GM12878 (cell line): ENCODE results near the gene C11orf97. TPM values are rescaled to one million over a fixed set of nuclear protein-coding genes. Genes with fewer than 3 reads are reported as not detected.
"Not testable (repeated sequence)": the region's sequence is repeated elsewhere in the genome, so short reads cannot be mapped to it uniquely, and the experiment has no call there.

Source experiments
- ATAC-seq: fragments of 200-7000 bp; cut with Tn5 transposase; 3 replicates; pipeline ENCODE4 v1.9.1; 2020; ENCODE audit warnings: mild to moderate bottlenecking, moderate library complexity
- BruUV-seq: library from RNA; stranded (reverse); fragments of 400-500 nt; replicated peaks from 2 replicates; lab custom pipeline; 2021; lab: Mats Ljungman, UMichigan
- CTCF ChIA-PET: fragments of 300-600 bp; sonication (Branson Sonifier 250); formaldehyde crosslinking; extraction: SDS; loops from one replicate; lab custom pipeline; 2021; ENCODE audit warnings: inconsistent platforms; lab: Yijun Ruan, JAX
- POLR2A ChIA-PET: fragments of 350-600 bp; formaldehyde crosslinking; extraction: SDS; loops from one replicate; lab custom pipeline; 2021; ENCODE audit warnings: inconsistent platforms; lab: Charles Lee
- RAD21 ChIA-PET: fragments of 300-600 bp; sonication (Branson Sonifier 250); formaldehyde crosslinking; loops from one replicate; lab custom pipeline; 2023; ENCODE audit warnings: antibody characterized with exemption; ENCODE audit not compliant: unreplicated experiment; lab: Charles Lee
- SMC1A ChIA-PET: fragments of 300-600 bp; sonication (Branson Sonifier 250); formaldehyde crosslinking; loops from one replicate; lab custom pipeline; 2023; ENCODE audit not compliant: unreplicated experiment, uncharacterized antibody; lab: Charles Lee
- DNase-seq: peaks from one replicate; pipeline ENCODE4 v3.0.0-alpha.2; 2011; ENCODE audit warnings: low read depth, low spot score
- FAIRE-seq: peaks from 3 replicates; lab custom pipeline; 2011; peaks lifted over from hg19 to GRCh38; lab: Jason Lieb, UNC
- H2AFZ ChIP-seq: 2 replicates; pipeline ENCODE4 v1.6.0; 2011; ENCODE audit warnings: low read depth, low read length, control low read depth; ENCODE audit not compliant: control insufficient read depth
- H3K27ac ChIP-seq: 2 replicates; pipeline ENCODE4 v1.5.1; 2011; ENCODE audit warnings: control low read depth; ENCODE audit not compliant: control insufficient read depth, insufficient read depth
- H3K27me3 ChIP-seq, 2 experiments: replicated peaks in 1 of 2; 2 replicates each; pipeline versions ENCODE4 v1.6.0 to v1.6.1; 2011; ENCODE audit warnings: low read length in 1 of 2; ENCODE audit not compliant: control insufficient read depth in 2 of 2, insufficient read depth in 2 of 2
- H3K36me3 ChIP-seq, 2 experiments: 2 replicates each; pipeline ENCODE4 v1.5.1; 2011; ENCODE audit warnings: low read length in 1 of 2; ENCODE audit not compliant: control insufficient read depth in 2 of 2, insufficient read depth in 2 of 2
- H3K4me1 ChIP-seq: 2 replicates; pipeline ENCODE4 v1.6.1; 2011; ENCODE audit warnings: mild to moderate bottlenecking, low read length, moderate library complexity, mixed read lengths; ENCODE audit not compliant: control insufficient read depth, insufficient read depth
- H3K4me2 ChIP-seq: 2 replicates; pipeline ENCODE4 v1.6.0; 2011; ENCODE audit warnings: control low read depth; ENCODE audit not compliant: control insufficient read depth, insufficient read depth
- H3K4me3 ChIP-seq: fragments of 200-600 bp; sonication (generic); 2 replicates; pipeline ENCODE4 v1.5.1; 2016
- H3K79me2 ChIP-seq: 2 replicates; pipeline ENCODE4 v1.6.0; 2011; ENCODE audit warnings: low read length; ENCODE audit not compliant: control insufficient read depth, insufficient read depth
- H3K9ac ChIP-seq: 2 replicates; pipeline ENCODE4 v1.8.0; 2011; ENCODE audit warnings: low read length, control low read depth, mixed read lengths; ENCODE audit not compliant: control insufficient read depth, insufficient read depth
- H3K9me3 ChIP-seq: replicated peaks from 3 replicates; pipeline ENCODE4 v1.5.1; 2011; ENCODE audit warnings: mild to moderate bottlenecking, low read length; ENCODE audit not compliant: control insufficient read depth, insufficient read depth
- H4K20me1 ChIP-seq: 2 replicates; pipeline ENCODE4 v1.6.0; 2011; ENCODE audit not compliant: control insufficient read depth, insufficient read depth
- CREB1 ChIP-seq: IDR thresholded peaks from 2 replicates; pipeline ENCODE4 v1.6.1; 2012; ENCODE audit warnings: low read depth, mild to moderate bottlenecking, inconsistent platforms
- HDGF ChIP-seq: fragments of 450-650 bp; IDR thresholded peaks from 2 replicates; pipeline ENCODE4 v1.6.1; 2016; ENCODE audit warnings: antibody characterized with exemption
- RAD21 ChIP-seq: IDR thresholded peaks from 2 replicates; pipeline ENCODE4 v1.6.1; 2011; ENCODE audit warnings: mild to moderate bottlenecking, low read depth, low read length, moderate library complexity; ENCODE audit not compliant: insufficient read depth
- SMC3 ChIP-seq: IDR thresholded peaks from 2 replicates; pipeline ENCODE4 v1.6.1; 2011; ENCODE audit warnings: low read length, improper control_type of control experiment, borderline replicate concordance
- WGBS: methylation state at CpG from one replicate; pipeline ENCODE4 v1.1.6; 2016; ENCODE audit warnings: low lambda C conversion rate; ENCODE audit not compliant: insufficient replicate concordance, insufficient coverage; ENCODE audit errors: missing lambda C conversion rate; 5-methylcytosine and 5-hydroxymethylcytosine counted together
- in situ Hi-C: fragments of 300-500 bp; cut with MboI; formaldehyde crosslinking; loops from 9 replicates; pipeline ENCODE4 v1.14.3; 2018; ENCODE audit warnings: mixed read lengths
- intact Hi-C: fragments of 100-400 bp; cut with micrococcal nuclease; formaldehyde crosslinking; loops from one replicate; pipeline ENCODE4 v1.14.2; 2022; ENCODE audit not compliant: unreplicated experiment
- polyA plus RNA-seq, 11 experiments: library from polyadenylated mRNA; depleted of rRNA in 4 of 11; unstranded in 6 of 11; stranded (reverse) in 5 of 11; fragments of >200 nt; fragmentation: Nextera tagmentation in 4 of 11; fragmentation: Illumina TruSeq in 1 of 11; extraction: Ambion mirVana in 4 of 11; extraction: Trizol in 1 of 11; gene quantifications; 1 replicate in 1 of 11; 2 replicates in 10 of 11; pipeline versions ENCODE4 v1.2.1 to v1.2.3, GENCODE V29; 2011 to 2016; ENCODE audit warnings: inconsistent platforms in 2 of 11, missing spikeins in 2 of 11, low read depth in 1 of 11
- total RNA-seq, 4 experiments: library from RNA; depleted of rRNA in 3 of 4; stranded (reverse); fragments of >200 nt in 3 of 4; fragmentation: Illumina TruSeq in 1 of 4; extraction: Trizol in 1 of 4; gene quantifications; 2 replicates each; pipeline versions ENCODE4 v1.2.1 to v1.2.3, GENCODE V29; 2013 to 2021
- TF ChIP-seq, protein P1 (sequence below), 3 experiments: IDR thresholded peaks in 2 of 3; conservative IDR thresholded peaks in 1 of 3; 2 replicates each; pipeline ENCODE4 v1.5.1; 2011; ENCODE audit warnings: low read depth in 3 of 3, low read length in 3 of 3, mild to moderate bottlenecking in 3 of 3, control low read depth in 2 of 3, moderate library complexity in 2 of 3, inconsistent platforms in 1 of 3, mixed read lengths in 1 of 3; ENCODE audit not compliant: control insufficient read depth in 2 of 3, insufficient read depth in 1 of 3; ENCODE audit errors: extremely low read depth in 1 of 3
- TF ChIP-seq, protein P2 (sequence below): IDR thresholded peaks from 2 replicates; pipeline ENCODE4 v1.6.1; 2012; ENCODE audit warnings: low read depth, low read length, improper control_type of control experiment

Gene C11orf97
- total and polyA plus RNA-seq, 10 of the 15 experiments (the other 5 are each of a cell fraction or from before 2014, with no cell fraction given): not detected

DNA sequence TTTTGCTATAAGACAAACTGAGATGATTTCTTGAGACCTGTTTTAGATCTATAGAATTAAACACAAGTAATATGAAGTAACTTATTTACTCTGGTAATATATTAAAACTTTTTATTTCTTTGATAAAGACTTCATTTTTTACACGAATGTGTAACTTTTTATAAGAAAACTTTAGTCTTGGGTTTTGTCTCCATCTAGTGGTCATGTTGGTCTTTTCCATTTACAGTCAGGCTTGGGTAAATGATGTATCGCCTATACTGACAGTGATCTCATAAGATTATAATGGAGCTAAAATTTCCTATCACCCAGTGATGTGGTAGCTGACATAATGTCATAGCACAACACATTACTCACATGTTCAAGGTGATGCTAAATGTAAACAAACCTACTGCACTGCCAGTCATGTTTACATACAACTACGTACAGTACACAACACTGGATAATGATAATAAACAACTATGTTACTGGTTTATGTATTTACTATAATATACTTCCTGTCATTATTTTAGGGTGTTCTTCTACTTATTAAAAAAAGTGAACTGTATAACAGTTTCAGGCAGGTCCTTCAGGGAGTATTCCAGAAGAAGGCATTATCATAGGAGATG, 7.5 kb upstream of the C11orf97 start:
- CTCF ChIA-PET: interaction anchor here (0.6 to 5.0 kb wide), 48 partner anchors 9 to 609 kb away, joined by 3 to 88 read pairs (median 4); partner anchors contain the start of genes ANKRD49 and MRE11
- RAD21 ChIA-PET: interaction anchor here (0.5 to 1.6 kb wide), 26 partner anchors 10 to 841 kb away, joined by 3 to 20 read pairs (median 4); partner anchors contain the start of genes CWC15, KDM4D and PANX1
- Histone ChIP-seq H3K27ac (no peak overlapping the region), H3K36me3 (no peaks in the 10 kb centered on the region; a peak in 1 of 4 replicates), H2AFZ (no peak overlapping the region), H3K27me3 (no peaks in the 10 kb centered on the region), H3K4me2 (no peak overlapping the region), H4K20me1 (no peaks in the 10 kb centered on the region), H3K9ac (no peak overlapping the region), H3K4me3 (no peak overlapping the region), H3K9me3 (no peaks in the 10 kb centered on the region)
- peak; percentile 84 for ATAC-seq
- in situ Hi-C loops (loop anchor here (5.0 to 10.0 kb wide), 3 partner anchors 177 to 610 kb away; no protein-coding TSS in a partner anchor), intact Hi-C loops (loop anchor here (1.0 to 5.0 kb wide), 5 partner anchors 88 to 610 kb away; no protein-coding TSS in a partner anchor)
- POLR2A ChIA-PET: no interaction called here
- 2% methylated on average over 3 of the region's 3 CpGs for WGBS
- SMC1A ChIA-PET: interaction anchor here (0.8 to 5.6 kb wide), 23 partner anchors 12 to 609 kb away, joined by 3 to 59 read pairs (median 4); no protein-coding TSS in a partner anchor
- TF ChIP-seq SMC3 (peak; percentile 73; the same call in 1 of the 2 replicates), RAD21 (peak; percentile 85), CREB1 (0 out of 2 replicates have a peak, but pooled peaks have one; percentile 29), HDGF (no peak)
- TF ChIP-seq, protein P1, sequence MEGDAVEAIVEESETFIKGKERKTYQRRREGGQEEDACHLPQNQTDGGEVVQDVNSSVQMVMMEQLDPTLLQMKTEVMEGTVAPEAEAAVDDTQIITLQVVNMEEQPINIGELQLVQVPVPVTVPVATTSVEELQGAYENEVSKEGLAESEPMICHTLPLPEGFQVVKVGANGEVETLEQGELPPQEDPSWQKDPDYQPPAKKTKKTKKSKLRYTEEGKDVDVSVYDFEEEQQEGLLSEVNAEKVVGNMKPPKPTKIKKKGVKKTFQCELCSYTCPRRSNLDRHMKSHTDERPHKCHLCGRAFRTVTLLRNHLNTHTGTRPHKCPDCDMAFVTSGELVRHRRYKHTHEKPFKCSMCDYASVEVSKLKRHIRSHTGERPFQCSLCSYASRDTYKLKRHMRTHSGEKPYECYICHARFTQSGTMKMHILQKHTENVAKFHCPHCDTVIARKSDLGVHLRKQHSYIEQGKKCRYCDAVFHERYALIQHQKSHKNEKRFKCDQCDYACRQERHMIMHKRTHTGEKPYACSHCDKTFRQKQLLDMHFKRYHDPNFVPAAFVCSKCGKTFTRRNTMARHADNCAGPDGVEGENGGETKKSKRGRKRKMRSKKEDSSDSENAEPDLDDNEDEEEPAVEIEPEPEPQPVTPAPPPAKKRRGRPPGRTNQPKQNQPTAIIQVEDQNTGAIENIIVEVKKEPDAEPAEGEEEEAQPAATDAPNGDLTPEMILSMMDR (IDR thresholded peaks at IDR 0.05 in 2 of 3, conservative IDR thresholded peaks at IDR 0.05 in 1 of 3; ENCODE audit: control insufficient read depth in 2 of 3, extremely low read depth in 1 of 3, insufficient read depth in 1 of 3, low read depth in 3 of 3, low read length in 3 of 3): peak; percentile 49 to 69 (median 55); a peak in 5 of 6 replicates
- TF ChIP-seq, protein P2, sequence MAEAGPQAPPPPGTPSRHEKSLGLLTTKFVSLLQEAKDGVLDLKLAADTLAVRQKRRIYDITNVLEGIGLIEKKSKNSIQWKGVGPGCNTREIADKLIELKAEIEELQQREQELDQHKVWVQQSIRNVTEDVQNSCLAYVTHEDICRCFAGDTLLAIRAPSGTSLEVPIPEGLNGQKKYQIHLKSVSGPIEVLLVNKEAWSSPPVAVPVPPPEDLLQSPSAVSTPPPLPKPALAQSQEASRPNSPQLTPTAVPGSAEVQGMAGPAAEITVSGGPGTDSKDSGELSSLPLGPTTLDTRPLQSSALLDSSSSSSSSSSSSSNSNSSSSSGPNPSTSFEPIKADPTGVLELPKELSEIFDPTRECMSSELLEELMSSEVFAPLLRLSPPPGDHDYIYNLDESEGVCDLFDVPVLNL: no peak
- TF ChIP-seq, all 136 proteins: peak for 4
- peak; percentile 83 for FAIRE-seq
- Histone ChIP-seq H3K4me1 (no peaks in the 10 kb centered on the region), H3K79me2 (no peaks in the 10 kb centered on the region)
- no peak for DNase-seq
- no TSS peak for BruUV-seq

- H3K27ac ChIP-seq, H3K27me3 ChIP-seq, DNase-seq, H3K9me3 ChIP-seq, H4K20me1 ChIP-seq, H3K4me1 ChIP-seq, BruUV-seq, intact Hi-C loops, H2AFZ ChIP-seq, H3K36me3 ChIP-seq, H3K9ac ChIP-seq, H3K4me2 ChIP-seq, POLR2A ChIA-PET, H3K79me2 ChIP-seq, H3K4me3 ChIP-seq, ATAC-seq, FAIRE-seq: not testable (repeated sequence)
- ChIA-PET CTCF (interaction anchor here (1.2 to 4.7 kb wide), 9 partner anchors 12 to 611 kb away, joined by 3 to 32 read pairs (median 9); no protein-coding TSS in a partner anchor), RAD21 (interaction anchor here (0.6 to 1.4 kb wide), 3 partner anchors 89 to 611 kb away, joined by 3 to 8 read pairs (median 4); no protein-coding TSS in a partner anchor), SMC1A (interaction anchor here (1.2 to 2.2 kb wide), 5 partner anchors 9 to 611 kb away, joined by 3 to 8 read pairs (median 4); no protein-coding TSS in a partner anchor)
- in situ Hi-C loops: loop anchor here (10.0 kb wide), 1 partner anchor 612 kb away; no protein-coding TSS in a partner anchor
- 47% methylated on average over 5 of the region's 5 CpGs for WGBS
Measured at GRCh38 chr11:94506513-94506912, 5.7 kb upstream of the C11orf97 start.
